Astrocyte of the spinal cord (primary cell): ENCODE results near the gene ZNF83.
"Not testable (repeated sequence)": the region's sequence is repeated elsewhere in the genome, so short reads cannot be mapped to it uniquely, and the experiment has no call there.

Experiments used
- DNase-seq: peaks from one replicate; pipeline ENCODE4 v3.0.0; 2011; ENCODE audit warnings: low read depth, low spot score
- H3K4me3 ChIP-seq: 2 replicates; pipeline ENCODE4 v1.5.1; 2011; ENCODE audit warnings: low read depth, mild to moderate bottlenecking, low read length, moderate library complexity
- CTCF ChIP-seq: IDR thresholded peaks from 2 replicates; pipeline ENCODE4 v1.5.1; 2012; ENCODE audit warnings: low read depth, mild to moderate bottlenecking, low read length, inconsistent platforms
- in situ Hi-C: cut with HindIII; loops from 2 replicates; pipeline ENCODE4 v1.10.0; 2017; ENCODE audit warnings: low sequenced_read_pairs

Gene ZNF83

GRCh38 chr19:52646571-52647217, 8.5 kb upstream of the ZNF83 start:
- TF ChIP-seq CTCF = no peak
- in situ Hi-C loops = no loop called here
- H3K4me3 ChIP-seq = no peak overlapping the region
- peak; percentile 14 for DNase-seq

GRCh38 chr19:52640916-52641315, 2.8 kb upstream of the ZNF83 start:
- DNase-seq = no peak
- in situ Hi-C loops = no loop called here
- no peak overlapping the region for H3K4me3 ChIP-seq
- TF ChIP-seq CTCF = no peak

- TF ChIP-seq CTCF = no peak
- in situ Hi-C loops = no loop called here
- H3K4me3 ChIP-seq = no peak overlapping the region
- no peak for DNase-seq
These were observed 1.8 kb upstream of the ZNF83 start for GRCh38 chr19:52639996-52640395.

GRCh38 chr19:52638601-52639000, 446 bp upstream of the ZNF83 start:
- DNase-seq = no peak
- in situ Hi-C loops = no loop called here
- H3K4me3 ChIP-seq = peak overlapping the region; percentile 33
- TF ChIP-seq CTCF = no peak

GRCh38 chr19:52635786-52636570, 2.2 kb downstream of the ZNF83 start:
- no peak overlapping the region for H3K4me3 ChIP-seq
- no peak for DNase-seq
- in situ Hi-C loops = no loop called here
- no peak for TF ChIP-seq CTCF

- in situ Hi-C loops, DNase-seq, H3K4me3 ChIP-seq: not testable (repeated sequence)
These were observed 10.7 kb downstream of the ZNF83 start for GRCh38 chr19:52627441-52627840.

GRCh38 chr19:52626915-52627314, 11.2 kb downstream of the ZNF83 start:
- no peak overlapping the region for H3K4me3 ChIP-seq
- no peak for DNase-seq
- TF ChIP-seq CTCF = no peak
- in situ Hi-C loops = no loop called here
